ENCODE data around the gene PDGFC.

The PDGFC gene

DNA sequence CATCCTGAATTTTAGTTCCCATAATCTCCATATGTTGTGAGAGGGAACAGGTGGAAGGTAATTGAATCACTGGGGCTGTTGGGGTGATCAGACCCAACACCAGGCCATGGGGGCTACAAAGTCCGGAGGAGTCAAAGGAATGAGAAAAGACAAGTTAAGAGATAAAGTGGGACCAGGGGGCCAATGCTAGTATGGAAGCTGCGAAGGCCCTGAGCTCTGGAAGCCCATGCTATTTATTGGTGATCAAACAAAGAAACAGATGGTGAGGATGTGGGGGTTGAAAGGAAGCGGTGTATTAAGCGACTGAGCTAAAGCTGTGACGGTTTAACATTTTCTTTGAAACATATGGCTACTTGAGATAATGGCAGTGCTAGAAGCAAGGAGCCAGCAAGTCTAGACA, 132.8 kb downstream of the PDGFC start:
- no peak for DNase-seq (ENCODE audit: extremely low read depth, low read depth)
- TF ChIP-seq, protein P1, sequence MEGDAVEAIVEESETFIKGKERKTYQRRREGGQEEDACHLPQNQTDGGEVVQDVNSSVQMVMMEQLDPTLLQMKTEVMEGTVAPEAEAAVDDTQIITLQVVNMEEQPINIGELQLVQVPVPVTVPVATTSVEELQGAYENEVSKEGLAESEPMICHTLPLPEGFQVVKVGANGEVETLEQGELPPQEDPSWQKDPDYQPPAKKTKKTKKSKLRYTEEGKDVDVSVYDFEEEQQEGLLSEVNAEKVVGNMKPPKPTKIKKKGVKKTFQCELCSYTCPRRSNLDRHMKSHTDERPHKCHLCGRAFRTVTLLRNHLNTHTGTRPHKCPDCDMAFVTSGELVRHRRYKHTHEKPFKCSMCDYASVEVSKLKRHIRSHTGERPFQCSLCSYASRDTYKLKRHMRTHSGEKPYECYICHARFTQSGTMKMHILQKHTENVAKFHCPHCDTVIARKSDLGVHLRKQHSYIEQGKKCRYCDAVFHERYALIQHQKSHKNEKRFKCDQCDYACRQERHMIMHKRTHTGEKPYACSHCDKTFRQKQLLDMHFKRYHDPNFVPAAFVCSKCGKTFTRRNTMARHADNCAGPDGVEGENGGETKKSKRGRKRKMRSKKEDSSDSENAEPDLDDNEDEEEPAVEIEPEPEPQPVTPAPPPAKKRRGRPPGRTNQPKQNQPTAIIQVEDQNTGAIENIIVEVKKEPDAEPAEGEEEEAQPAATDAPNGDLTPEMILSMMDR (IDR thresholded peaks at IDR 0.05; ENCODE audit: low read depth, low read length, missing control alignments) = no peak

DNA sequence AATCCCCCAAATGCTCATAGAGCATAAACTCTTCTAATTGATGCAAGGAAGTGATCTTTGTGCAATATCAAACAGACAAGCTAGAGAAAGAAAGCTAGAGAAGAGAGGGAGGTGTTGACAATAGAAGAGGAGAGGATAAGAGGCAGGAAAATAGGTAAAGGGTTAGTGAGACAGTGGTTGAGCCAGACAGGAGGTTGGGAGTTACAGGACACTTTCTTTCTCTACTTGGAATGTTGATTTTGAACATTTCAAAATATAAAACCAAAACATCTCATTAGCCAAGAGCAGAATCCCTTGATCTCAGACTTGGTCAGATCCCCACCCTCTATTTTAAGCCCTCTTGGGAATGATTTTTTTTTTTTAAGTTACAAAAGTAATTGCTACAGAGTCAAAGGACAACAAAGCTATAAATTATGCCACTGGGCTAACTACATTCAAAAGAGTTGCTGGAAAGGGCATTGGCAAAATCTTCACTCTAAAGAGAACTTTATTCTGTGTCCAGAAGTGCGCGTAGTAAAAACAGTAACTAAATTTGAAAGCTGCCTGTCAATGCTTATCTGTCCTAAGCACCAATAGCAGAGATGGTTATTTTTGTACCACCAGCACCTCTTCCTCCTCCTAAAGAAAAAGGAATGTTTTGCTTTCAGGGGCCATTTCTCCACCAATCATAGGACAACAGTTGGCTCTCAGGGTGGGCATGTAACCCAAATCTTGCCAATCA, 133.8 kb downstream of the PDGFC start:
- no peak overlapping the region for H3K4me3 ChIP-seq (replicated peaks; ENCODE audit: low read depth, low read length)
- DNase-seq (ENCODE audit: extremely low read depth, low read depth) = no peak
- TF ChIP-seq, protein P1 (IDR thresholded peaks at IDR 0.05; ENCODE audit: low read depth, low read length, missing control alignments) = no peak

More for the DNA sequence above, 132.8 kb downstream of the PDGFC start:
- no peak overlapping the region for H3K4me3 ChIP-seq (replicated peaks; ENCODE audit: low read depth, low read length)

DNA sequence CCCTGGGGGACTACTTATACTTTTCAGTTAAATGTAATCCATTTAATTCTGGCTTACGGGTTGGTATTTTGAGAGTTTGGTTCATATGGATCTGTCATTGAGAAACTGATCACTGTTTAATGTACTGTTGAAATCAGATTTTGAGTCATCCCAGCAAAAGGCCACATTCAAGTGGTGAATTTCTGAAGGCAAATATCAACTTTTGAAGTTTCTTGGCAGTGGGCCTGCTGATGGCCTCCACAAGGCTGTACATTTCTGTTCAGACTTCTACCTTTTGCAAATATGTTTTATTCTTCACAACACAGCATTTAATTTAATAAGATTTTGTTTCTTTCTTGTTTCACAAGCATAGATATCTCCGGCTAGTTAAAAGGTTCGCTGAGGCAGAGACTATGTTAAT, 138.7 kb downstream of the PDGFC start:
- TF ChIP-seq, protein P1 (IDR thresholded peaks at IDR 0.05; ENCODE audit: low read depth, low read length, missing control alignments) = no peak
- no peak overlapping the region for H3K4me3 ChIP-seq (replicated peaks; ENCODE audit: low read depth, low read length)

DNA sequence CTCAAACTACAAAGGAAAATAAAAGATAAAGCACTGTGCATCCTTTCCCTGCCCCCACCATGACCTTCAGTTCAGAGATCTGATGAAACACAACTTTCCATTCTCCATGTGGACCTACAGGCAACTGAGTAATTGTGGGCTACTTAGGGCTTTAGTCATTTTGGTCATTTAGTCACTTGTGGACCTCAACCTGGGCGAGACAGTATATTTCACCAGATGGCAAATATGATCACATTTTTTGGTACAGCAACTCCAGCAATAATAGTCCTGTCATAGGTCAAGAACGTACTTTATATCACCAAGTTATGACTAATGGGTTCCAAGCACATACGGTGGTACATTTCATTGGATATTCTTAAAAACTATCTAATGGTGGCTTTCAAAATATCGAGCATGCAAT, 141.2 kb downstream of the PDGFC start:
- TF ChIP-seq, protein P1 (IDR thresholded peaks at IDR 0.05; ENCODE audit: low read depth, low read length, missing control alignments) = no peak
- peak; percentile 15 for DNase-seq (ENCODE audit: extremely low read depth, low read depth)
- H3K4me3 ChIP-seq (replicated peaks; ENCODE audit: low read depth, low read length) = no peak overlapping the region

More for the DNA sequence above, 138.7 kb downstream of the PDGFC start:
- DNase-seq (ENCODE audit: extremely low read depth, low read depth) = no peak

DNA sequence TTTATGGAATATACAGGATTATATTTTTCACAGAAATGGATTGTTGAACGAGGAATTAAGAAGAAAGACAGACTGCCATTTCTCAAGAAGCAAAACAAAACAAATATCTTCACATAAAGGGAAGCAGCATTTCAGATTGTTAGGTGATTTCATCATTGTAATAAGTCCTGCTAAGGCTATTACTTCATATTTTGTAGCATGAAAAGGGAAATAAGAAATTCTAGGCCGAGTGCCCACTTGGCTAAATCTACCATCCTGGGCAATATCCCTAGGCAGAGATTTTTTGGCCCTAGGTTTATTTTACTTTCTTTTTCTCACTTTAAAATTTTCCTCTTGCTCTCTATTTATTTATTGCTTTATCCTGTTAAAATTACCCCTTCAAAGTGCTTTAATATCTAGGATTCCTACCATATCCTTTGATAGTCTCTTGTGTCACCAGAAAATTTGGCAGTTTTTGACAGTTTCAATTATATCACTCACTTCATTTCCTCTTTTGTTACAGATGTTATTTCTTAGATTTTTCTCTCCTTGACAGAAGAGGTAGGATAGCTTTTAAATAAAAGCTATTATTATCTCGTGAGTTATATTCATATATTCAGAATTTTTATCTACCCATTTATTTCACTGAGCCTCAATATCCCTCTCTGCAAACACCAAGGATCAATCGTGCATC, 142.3 kb downstream of the PDGFC start:
- TF ChIP-seq, protein P1 (IDR thresholded peaks at IDR 0.05; ENCODE audit: low read depth, low read length, missing control alignments) = no peak
- DNase-seq (ENCODE audit: extremely low read depth, low read depth) = no peak
- H3K4me3 ChIP-seq (replicated peaks; ENCODE audit: low read depth, low read length) = no peak overlapping the region

DNA sequence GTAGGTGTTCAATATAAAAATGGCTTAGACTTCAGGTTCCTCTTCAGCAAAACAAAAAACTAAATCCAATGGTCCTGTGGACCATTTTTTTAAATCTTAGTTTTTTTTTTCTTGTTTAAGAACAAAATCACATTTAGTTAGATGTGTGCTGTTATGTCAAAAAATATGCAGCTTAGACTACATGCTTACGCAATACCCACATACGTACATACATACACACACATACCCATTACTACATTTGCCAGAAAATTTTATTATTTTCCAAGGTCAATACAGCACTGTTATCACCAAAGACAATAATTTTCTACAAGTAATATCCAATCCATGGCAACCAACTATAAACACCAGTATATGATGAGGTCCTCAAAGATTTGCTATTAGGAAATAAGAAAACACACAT, 144.1 kb downstream of the PDGFC start:
- TF ChIP-seq, protein P1 (IDR thresholded peaks at IDR 0.05; ENCODE audit: low read depth, low read length, missing control alignments) = no peak
- no peak overlapping the region for H3K4me3 ChIP-seq (replicated peaks; ENCODE audit: low read depth, low read length)
- no peak for DNase-seq (ENCODE audit: extremely low read depth, low read depth)

Data from HFF-Myc (cell line).